HG03432 (cell line): ENCODE data around the gene MPPED1.

ENCODE experiments used
- ATAC-seq: cut with Tn5 transposase; IDR thresholded peaks from one replicate; pipeline ENCODE4 v1.9.1; 2021; ENCODE audit warnings: mild to moderate bottlenecking, moderate library complexity; ENCODE audit not compliant: unreplicated experiment

The MPPED1 gene

GRCh38 chr22:43514476-43515157 lies 102.8 kb downstream of the MPPED1 start:
- ATAC-seq = no peak

- no peak for ATAC-seq
Measured at GRCh38 chr22:43515411-43515810, 103.6 kb downstream of the MPPED1 start.

- no peak for ATAC-seq
Measured at GRCh38 chr22:43515902-43516301, 104.1 kb downstream of the MPPED1 start.

- ATAC-seq = no peak
Measured at GRCh38 chr22:43516386-43516785, 104.6 kb downstream of the MPPED1 start.

DNA sequence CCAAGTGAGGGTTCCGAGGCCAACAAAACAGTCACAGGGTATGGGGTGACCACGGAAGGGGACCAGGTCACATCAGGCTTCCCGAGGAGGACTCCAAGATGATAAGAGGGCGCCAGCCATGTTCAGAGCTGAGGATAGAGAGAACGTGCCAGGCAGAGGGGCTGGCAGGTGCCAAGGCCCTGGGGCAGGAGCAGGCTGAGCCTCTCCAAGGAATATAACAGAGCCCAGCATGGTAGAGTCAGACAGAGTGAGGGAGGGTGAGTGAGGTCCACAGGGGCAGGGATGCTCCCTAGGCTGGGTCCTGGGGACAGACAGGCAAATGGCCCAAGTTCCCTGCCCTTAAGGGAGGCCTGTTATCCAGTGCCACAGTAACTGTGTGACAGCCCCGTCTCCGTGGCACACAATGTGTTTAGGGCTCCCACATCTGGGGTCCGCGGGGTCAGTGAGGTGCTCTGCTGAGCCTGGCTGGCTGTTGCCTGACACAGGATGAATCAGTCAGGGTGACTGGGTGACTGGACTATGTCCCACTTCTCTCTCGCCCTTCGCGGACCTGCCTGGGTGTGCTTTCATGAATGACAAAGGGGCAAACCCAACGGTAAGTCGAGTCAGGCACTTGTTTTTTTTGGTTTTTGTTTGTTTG lies 105.3 kb downstream of the MPPED1 start:
- no peak for ATAC-seq

DNA sequence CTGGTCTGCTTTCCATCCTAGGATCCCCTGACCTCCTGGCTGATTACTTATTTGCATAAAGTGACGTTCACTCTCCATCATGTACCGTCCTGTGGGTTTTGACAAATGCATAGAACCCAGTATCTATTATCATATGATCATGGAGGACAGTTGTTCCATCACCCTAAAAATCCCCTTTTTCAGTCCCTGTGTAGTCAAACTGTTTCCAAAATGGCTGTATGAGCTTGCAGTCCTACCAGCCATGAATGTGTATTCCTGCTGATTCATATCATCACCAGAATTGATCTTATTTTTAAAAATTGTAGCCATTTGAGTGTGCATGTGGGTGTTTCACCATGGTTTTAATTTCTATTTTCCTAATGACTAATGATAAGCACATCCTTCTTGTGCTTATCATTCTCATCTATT lies 108.8 kb downstream of the MPPED1 start:
- ATAC-seq = no peak

DNA sequence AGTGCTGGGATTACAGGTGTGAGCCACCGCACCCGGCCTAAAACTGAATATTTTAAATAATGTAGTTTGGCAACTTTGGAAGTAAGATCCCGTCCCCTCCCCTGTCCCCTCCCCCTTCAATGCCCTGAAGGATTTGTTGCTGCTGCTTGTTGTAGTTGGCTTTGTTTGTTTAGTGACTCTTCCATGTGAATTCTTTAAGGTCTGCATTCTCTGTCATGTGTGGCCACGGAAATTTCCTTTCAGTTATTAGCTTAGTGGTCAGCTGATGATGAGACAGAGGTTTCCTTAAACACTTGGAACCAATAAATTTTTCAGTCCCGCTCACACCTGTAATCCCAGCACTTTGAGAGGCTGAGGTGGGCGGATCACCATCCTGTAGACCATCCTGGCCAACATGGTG lies 109.9 kb downstream of the MPPED1 start:
- no peak for ATAC-seq

- ATAC-seq = no peak
Measured at GRCh38 chr22:43526117-43526655, 114.4 kb downstream of the MPPED1 start.

GRCh38 chr22:43526946-43527345 lies 115.1 kb downstream of the MPPED1 start:
- no peak for ATAC-seq

- no peak for ATAC-seq
Measured at GRCh38 chr22:43528601-43529360, 117.0 kb downstream of the MPPED1 start.

- ATAC-seq = no peak
Measured at GRCh38 chr22:43529461-43529860, 117.6 kb downstream of the MPPED1 start.

- ATAC-seq = no peak
Measured at GRCh38 chr22:43529934-43530333, 118.1 kb downstream of the MPPED1 start.

GRCh38 chr22:43530349-43531201 lies 118.8 kb downstream of the MPPED1 start:
- ATAC-seq = no peak

DNA sequence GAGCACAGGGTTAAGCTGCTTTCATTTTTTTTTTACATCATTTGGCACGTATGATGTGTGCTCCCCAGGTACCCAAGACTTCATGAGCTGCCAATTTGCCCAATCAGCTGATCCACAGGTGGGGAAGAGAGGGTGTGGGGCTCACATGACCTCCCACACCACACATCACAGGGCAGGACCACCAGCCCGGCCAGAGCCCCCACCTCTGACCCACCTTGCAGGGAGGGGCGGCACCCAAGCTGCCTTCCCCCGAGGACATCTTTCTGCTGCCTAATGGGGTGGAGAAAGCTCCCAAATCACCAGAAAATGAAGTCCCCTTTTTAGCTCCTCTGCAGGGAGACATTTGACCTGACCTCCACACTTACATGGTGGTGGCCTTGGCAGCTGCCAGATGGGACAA lies 119.8 kb downstream of the MPPED1 start:
- no peak for ATAC-seq

DNA sequence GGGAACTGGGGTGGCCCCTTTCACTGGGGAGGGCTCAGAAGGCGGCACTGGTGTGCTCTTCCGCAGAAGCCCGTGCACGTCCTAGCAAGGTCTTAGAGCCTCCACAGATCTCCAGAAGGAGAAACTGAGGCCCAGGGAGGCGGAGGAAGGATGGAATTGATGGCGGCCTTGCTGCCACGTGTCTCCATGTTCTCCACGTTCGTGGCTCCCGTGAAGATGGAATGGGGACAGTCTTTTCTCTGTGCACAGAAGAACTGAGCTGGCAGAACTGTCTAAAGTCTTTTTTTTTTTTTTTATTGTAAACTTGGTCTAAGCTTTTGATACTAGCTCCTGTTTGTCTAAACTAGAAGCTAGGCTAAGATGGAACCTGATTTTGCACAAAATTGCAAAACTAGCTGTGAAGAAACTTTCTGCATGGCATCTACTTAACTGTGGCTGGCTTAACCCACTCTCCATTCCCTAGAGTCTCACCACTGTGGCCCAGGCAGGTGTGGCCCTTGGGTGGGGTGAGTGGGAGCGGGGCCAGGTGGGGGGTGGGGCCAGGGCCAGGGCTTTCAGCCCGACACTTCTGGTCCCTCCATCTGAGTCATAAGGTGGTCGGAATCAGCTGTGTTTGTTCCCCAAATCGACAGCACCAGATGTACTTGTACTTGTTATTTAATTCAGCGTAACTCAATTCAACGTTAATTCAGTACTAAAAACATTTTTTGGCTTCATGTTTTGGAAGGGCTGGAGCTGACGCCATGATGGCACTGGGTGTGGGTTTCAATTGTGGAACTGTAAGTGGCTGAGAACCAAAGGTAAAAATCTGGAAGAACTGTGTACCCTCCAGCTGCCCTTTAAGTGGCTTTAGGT lies 120.7 kb downstream of the MPPED1 start:
- no peak for ATAC-seq

DNA sequence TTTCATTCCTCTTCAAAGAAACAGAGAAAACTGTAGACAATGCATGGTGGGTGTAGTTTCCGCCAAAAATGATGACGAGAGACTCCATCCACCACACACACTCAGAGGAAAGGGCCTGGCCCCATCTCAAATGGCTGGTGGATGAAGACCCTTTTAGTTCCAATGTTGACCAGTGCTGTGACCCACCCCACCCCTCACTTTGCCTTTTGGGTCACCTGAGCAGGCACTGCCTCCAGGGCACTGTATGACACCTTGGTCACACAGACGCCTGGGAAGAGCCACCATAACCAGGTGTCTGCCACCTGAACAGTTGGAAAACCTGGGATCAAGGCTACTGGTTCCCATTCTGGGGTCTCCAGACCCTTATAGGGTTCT lies 121.3 kb downstream of the MPPED1 start:
- no peak for ATAC-seq

DNA sequence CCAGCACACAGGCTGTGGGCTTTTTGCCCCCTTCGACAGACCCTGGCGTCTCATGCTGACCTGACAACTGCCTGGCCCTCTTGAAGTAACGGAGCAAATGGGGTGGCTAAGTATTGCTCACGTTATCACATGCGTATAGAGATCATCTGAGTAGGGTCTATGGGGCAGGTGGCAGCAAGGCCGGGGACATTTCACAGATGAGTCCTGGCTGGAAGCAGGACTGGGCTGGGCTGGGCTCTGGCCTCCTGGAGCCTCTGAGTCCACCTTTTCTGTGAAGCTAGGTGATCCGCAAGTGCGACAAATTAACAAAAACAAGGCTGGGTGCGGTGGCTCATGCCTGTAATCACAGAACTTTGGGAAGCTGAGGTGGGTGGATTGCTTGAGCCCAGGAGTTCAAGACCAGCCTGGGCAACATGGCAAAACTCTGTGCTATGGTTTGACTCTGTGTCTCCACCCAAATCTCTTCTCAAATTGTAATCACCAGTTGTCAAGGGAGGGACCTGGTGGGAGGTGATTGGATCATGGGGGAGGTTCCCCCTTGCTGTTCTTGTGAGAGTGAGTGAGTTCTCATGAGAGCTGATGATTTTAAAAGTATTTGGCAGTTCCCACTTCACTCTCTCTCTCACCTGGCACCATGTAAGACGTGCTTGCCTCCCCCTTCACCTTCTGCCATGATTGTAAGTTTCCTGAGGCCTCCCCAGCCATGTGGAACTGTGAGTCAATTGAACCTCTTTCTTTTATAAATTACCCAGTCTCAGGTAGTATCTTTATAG lies 122.0 kb downstream of the MPPED1 start:
- ATAC-seq = no peak

GRCh38 chr22:43534916-43535315 lies 123.1 kb downstream of the MPPED1 start:
- no peak for ATAC-seq

GRCh38 chr22:43535336-43535735 lies 123.5 kb downstream of the MPPED1 start:
- no peak for ATAC-seq
